ENCODE results near the gene LRG1.
"Not testable (repeated sequence)": the region's sequence is repeated elsewhere in the genome, so short reads cannot be mapped to it uniquely, and the experiment has no call there.

Gene LRG1

GRCh38 chr19:4575267-4576015 is 35.6 kb upstream of the LRG1 start:
- DNase-seq = no peak

- DNase-seq = no peak
Observed at GRCh38 chr19:4573682-4574081, 33.8 kb upstream of the LRG1 start.

- DNase-seq = no peak
Observed at GRCh38 chr19:4571305-4571917, 31.6 kb upstream of the LRG1 start.

GRCh38 chr19:4570916-4571304 is 31.1 kb upstream of the LRG1 start:
- no peak for DNase-seq

- no peak for DNase-seq
Observed at GRCh38 chr19:4570402-4570801, 30.6 kb upstream of the LRG1 start.

GRCh38 chr19:4568886-4569285 is 29.1 kb upstream of the LRG1 start:
- DNase-seq = no peak

GRCh38 chr19:4567584-4568071 is 27.8 kb upstream of the LRG1 start:
- peak; percentile 41 for DNase-seq

- no peak for DNase-seq
Observed at GRCh38 chr19:4566402-4567051, 26.7 kb upstream of the LRG1 start.

- DNase-seq = not testable (repeated sequence)
Observed at GRCh38 chr19:4563562-4563961, 23.7 kb upstream of the LRG1 start.

- not testable (repeated sequence) for DNase-seq
Observed at GRCh38 chr19:4562085-4562484, 22.2 kb upstream of the LRG1 start.

- no peak for DNase-seq
Observed at GRCh38 chr19:4559569-4559968, 19.7 kb upstream of the LRG1 start, which contains the start of gene SEMA6B. SEMA6B (minus strand) TSS chr19:4559684; CDS start chr19:4558457, 1,227 bp downstream.

GRCh38 chr19:4557971-4558941 is 18.4 kb upstream of the LRG1 start:
- no peak for DNase-seq

GRCh38 chr19:4557144-4557970 is 17.5 kb upstream of the LRG1 start:
- DNase-seq = no peak

- DNase-seq = no peak
Observed at GRCh38 chr19:4556597-4557127, 16.8 kb upstream of the LRG1 start.

- no peak for DNase-seq
Observed at GRCh38 chr19:4555657-4556561, 16.1 kb upstream of the LRG1 start.

- no peak for DNase-seq
Observed at GRCh38 chr19:4554717-4555116, 14.9 kb upstream of the LRG1 start.

- no peak for DNase-seq
Observed at GRCh38 chr19:4553775-4554174, 13.9 kb upstream of the LRG1 start.

- no peak for DNase-seq
Observed at GRCh38 chr19:4553092-4553695, 13.4 kb upstream of the LRG1 start.

GRCh38 chr19:4552525-4552819 is 12.6 kb upstream of the LRG1 start:
- DNase-seq = no peak

- no peak for DNase-seq
Observed at GRCh38 chr19:4550479-4551050, 10.7 kb upstream of the LRG1 start.

All from NCI-H1092 (cell line).